HCT116 (cell line): ENCODE measurements around the gene POFUT1. TPM values are rescaled to one million over a fixed set of nuclear protein-coding genes. Genes with fewer than 3 reads are reported as not detected.

ENCODE experiments used
- ATAC-seq: fragments of 200-7000 bp; cut with Tn5 transposase; 2 replicates; pipeline ENCODE4 v1.9.1; 2020; ENCODE audit warnings: mild to moderate bottlenecking, moderate library complexity
- BruUV-seq: library from RNA; stranded (reverse); fragments of 400-500 nt; replicated peaks from 2 replicates; lab custom pipeline; 2021; lab: Mats Ljungman, UMichigan
- CTCF ChIA-PET: fragments of 300-600 bp; sonication (Branson Sonifier 250); formaldehyde crosslinking; loops from one replicate; lab custom pipeline; 2021; ENCODE audit warnings: antibody characterized with exemption; lab: Charles Lee
- POLR2A ChIA-PET: fragments of 300-600, 350-600 bp; sonication (Branson Sonifier 250); formaldehyde crosslinking; loops from one replicate; lab custom pipeline; 2021; ENCODE audit warnings: antibody characterized with exemption; lab: Charles Lee
- RAD21 ChIA-PET, 2 experiments: fragments of 300-600 bp; sonication (Branson Sonifier 250); formaldehyde crosslinking; loops; one replicate each; lab custom pipeline; 2023; ENCODE audit warnings: low total read pairs in 2 of 2; ENCODE audit not compliant: uncharacterized antibody in 2 of 2, unreplicated experiment in 2 of 2, low non-redundant PET in 1 of 2; lab: Charles Lee
- DNase-seq: peaks from one replicate; pipeline ENCODE4 v3.0.0-alpha.2; 2010; ENCODE audit warnings: low read depth, low spot score
- H2AFZ ChIP-seq: fragments of 200-600 bp; shearing (Covaris generic), sonication (generic); 2 replicates; pipeline ENCODE4 v1.6.1; 2017; ENCODE audit warnings: low read depth, mixed run types, mixed read lengths, antibody characterized with exemption, low read length; ENCODE audit not compliant: poor library complexity, severe bottlenecking
- H3K27ac ChIP-seq: 2 replicates; pipeline ENCODE4 v1.5.1; 2012; ENCODE audit warnings: low read depth, low read length
- H3K27me3 ChIP-seq: fragments of 200-600 bp; sonication (generic); 2 replicates; pipeline ENCODE4 v1.6.1; 2016; ENCODE audit warnings: mixed run types, low read length, mixed read lengths; ENCODE audit not compliant: insufficient read depth
- H3K36me3 ChIP-seq, 2 experiments: fragments of 200-500 bp in 1 of 2; fragments of 200-600 bp in 1 of 2; sonication (Bioruptor generic) in 1 of 2; sonication (generic) in 1 of 2; 2 replicates each; pipeline versions ENCODE4 v1.5.1 to v1.6.1; 2014 to 2016; ENCODE audit warnings: low read length in 2 of 2, inconsistent platforms in 1 of 2, mixed read lengths in 1 of 2, mixed run types in 1 of 2; ENCODE audit not compliant: insufficient read depth in 2 of 2, control insufficient read depth in 1 of 2
- H3K4me1 ChIP-seq, 2 experiments: fragments of 200-600 bp in 1 of 2; sonication (generic) in 1 of 2; 2 replicates each; pipeline versions ENCODE4 v1.5.1 to v1.6.1; 2012 to 2017; ENCODE audit warnings: low read length in 2 of 2, inconsistent platforms in 1 of 2, mild to moderate bottlenecking in 1 of 2, mixed read lengths in 1 of 2, mixed run types in 1 of 2, moderate library complexity in 1 of 2; ENCODE audit not compliant: insufficient read depth in 2 of 2, control insufficient read depth in 1 of 2
- H3K4me2 ChIP-seq: fragments of 200-600 bp; sonication (generic); 2 replicates; pipeline ENCODE4 v1.6.1; 2017; ENCODE audit warnings: mixed run types, low read length, mixed read lengths
- H3K4me3 ChIP-seq, 2 experiments: fragments of 200-600 bp in 1 of 2; sonication (generic) in 1 of 2; replicated peaks in 1 of 2; 2 replicates each; pipeline ENCODE4 v1.5.1; 2011 to 2016; ENCODE audit warnings: low read length in 2 of 2, control low read depth in 1 of 2, low read depth in 1 of 2, mild to moderate bottlenecking in 1 of 2, mixed read lengths in 1 of 2, mixed run types in 1 of 2
- H3K79me2 ChIP-seq: fragments of 200-600 bp; sonication (generic); 2 replicates; pipeline ENCODE4 v1.6.1; 2017; ENCODE audit warnings: mild to moderate bottlenecking, mixed run types, low read length, moderate library complexity, mixed read lengths; ENCODE audit not compliant: insufficient read depth
- H3K9ac ChIP-seq: fragments of 200-600 bp; sonication (generic); 2 replicates; pipeline ENCODE4 v1.6.1; 2016; ENCODE audit warnings: low read length, mixed read lengths
- H3K9me2 ChIP-seq: fragments of 200-600 bp; sonication (generic), shearing (Covaris generic); 2 replicates; pipeline ENCODE4 v1.6.1; 2017; ENCODE audit warnings: mixed run types, mild to moderate bottlenecking, moderate library complexity; ENCODE audit not compliant: insufficient read depth
- H3K9me3 ChIP-seq, 2 experiments: fragments of 200-500 bp in 1 of 2; fragments of 200-600 bp in 1 of 2; sonication (Bioruptor generic) in 1 of 2; sonication (generic) in 1 of 2; 2 replicates each; pipeline ENCODE4 v1.6.1; 2014 to 2017; ENCODE audit warnings: low read length in 2 of 2, mixed read lengths in 2 of 2, inconsistent platforms in 1 of 2, low read depth in 1 of 2, mild to moderate bottlenecking in 1 of 2, mixed run types in 1 of 2, moderate library complexity in 1 of 2; ENCODE audit not compliant: control insufficient read depth in 1 of 2, insufficient read depth in 1 of 2
- H4K20me1 ChIP-seq: fragments of 200-600 bp; sonication (generic), shearing (Covaris generic); 2 replicates; pipeline ENCODE4 v1.6.1; 2017; ENCODE audit warnings: mixed run types, mild to moderate bottlenecking, moderate library complexity; ENCODE audit not compliant: insufficient read depth
- CBX3 ChIP-seq: IDR thresholded peaks from 2 replicates; pipeline ENCODE4 v1.6.1; 2012; ENCODE audit warnings: low read depth
- CEBPB ChIP-seq: IDR thresholded peaks from 2 replicates; pipeline ENCODE4 v1.6.1; 2012; ENCODE audit warnings: low read depth
- EGR1 ChIP-seq: IDR thresholded peaks from 2 replicates; pipeline ENCODE4 v1.6.1; 2012; ENCODE audit warnings: low read depth
- ELF1 ChIP-seq: IDR thresholded peaks from 2 replicates; pipeline ENCODE4 v1.6.1; 2012; ENCODE audit warnings: low read depth, borderline replicate concordance
- EZH2phosphoT487 ChIP-seq: fragments of 200-600 bp; IDR thresholded peaks from 2 replicates; pipeline ENCODE4 v1.6.1; 2018; ENCODE audit warnings: antibody characterized with exemption, borderline replicate concordance
- FOSL1 ChIP-seq: IDR thresholded peaks from 2 replicates; pipeline ENCODE4 v1.6.1; 2012; ENCODE audit warnings: low read depth
- POLR2A ChIP-seq: IDR thresholded peaks from 2 replicates; pipeline ENCODE4 v1.7.0; 2011; ENCODE audit warnings: borderline replicate concordance; ENCODE audit not compliant: insufficient read depth, insufficient read length; ENCODE audit errors: extremely low read depth
- RAD21 ChIP-seq: IDR thresholded peaks from 2 replicates; pipeline ENCODE4 v1.6.1; 2012; ENCODE audit warnings: low read depth, mild to moderate bottlenecking
- SIN3A ChIP-seq: IDR thresholded peaks from 2 replicates; pipeline ENCODE4 v1.6.1; 2012; ENCODE audit warnings: low read depth
- SP1 ChIP-seq: IDR thresholded peaks from 2 replicates; pipeline ENCODE4 v1.6.1; 2012; ENCODE audit warnings: low read depth
- SRF ChIP-seq: IDR thresholded peaks from 2 replicates; pipeline ENCODE4 v1.6.1; 2012; ENCODE audit warnings: low read depth
- TCF7L2 ChIP-seq: IDR thresholded peaks from 2 replicates; pipeline ENCODE4 v1.7.0; 2011; ENCODE audit warnings: borderline replicate concordance, inconsistent platforms; ENCODE audit not compliant: insufficient read depth, insufficient read length; ENCODE audit errors: extremely low read depth
- YY1 ChIP-seq: IDR thresholded peaks from 2 replicates; pipeline ENCODE4 v1.6.1; 2011; ENCODE audit warnings: low read length, low read depth, moderate library complexity, mild to moderate bottlenecking; ENCODE audit not compliant: insufficient replicate concordance; ENCODE audit errors: extremely low read depth
- ZFX ChIP-seq: fragments of 450-650 bp; IDR thresholded peaks from 2 replicates; pipeline ENCODE4 v1.6.1; 2017
- ZNF274 ChIP-seq: fragments of 200-500 bp; sonication (Bioruptor generic); IDR thresholded peaks from 2 replicates; pipeline ENCODE4 v1.6.1; 2014; ENCODE audit warnings: mild to moderate bottlenecking, low read depth, low read length, inconsistent platforms
- intact Hi-C: fragments of 100-400 bp; cut with micrococcal nuclease; formaldehyde crosslinking; loops from 2 replicates; pipeline ENCODE4 v1.10.0; 2022
- total RNA-seq: library from RNA; stranded (reverse); gene quantifications from one replicate; pipeline ENCODE4 v1.2.1, GENCODE V29; 2021; ENCODE audit not compliant: unreplicated experiment
- TF ChIP-seq, protein P1 (sequence below): IDR thresholded peaks from 2 replicates; pipeline ENCODE4 v1.6.1; 2012; ENCODE audit warnings: low read depth
- TF ChIP-seq, protein P2 (sequence below), 3 experiments: fragments of 200-600 bp in 1 of 3; sonication (generic) in 1 of 3; IDR thresholded peaks in 2 of 3; conservative IDR thresholded peaks in 1 of 3; 2 replicates each; pipeline ENCODE4 v1.5.1; 2012 to 2017; ENCODE audit warnings: low read depth in 2 of 3, low read length in 2 of 3, antibody characterized with exemption in 1 of 3, borderline replicate concordance in 1 of 3, control low read depth in 1 of 3, mild to moderate bottlenecking in 1 of 3, mixed read lengths in 1 of 3, mixed run types in 1 of 3, moderate library complexity in 1 of 3; ENCODE audit not compliant: insufficient read depth in 1 of 3
- TF ChIP-seq, protein P3 (sequence below): IDR thresholded peaks from 2 replicates; pipeline ENCODE4 v1.6.1; 2012
- TF ChIP-seq, protein P4 (sequence below): IDR thresholded peaks from 2 replicates; pipeline ENCODE4 v1.6.1; 2012

The POFUT1 gene
- total RNA-seq, 1 experiment from 2014 or later, result 34.5 TPM

DNA sequence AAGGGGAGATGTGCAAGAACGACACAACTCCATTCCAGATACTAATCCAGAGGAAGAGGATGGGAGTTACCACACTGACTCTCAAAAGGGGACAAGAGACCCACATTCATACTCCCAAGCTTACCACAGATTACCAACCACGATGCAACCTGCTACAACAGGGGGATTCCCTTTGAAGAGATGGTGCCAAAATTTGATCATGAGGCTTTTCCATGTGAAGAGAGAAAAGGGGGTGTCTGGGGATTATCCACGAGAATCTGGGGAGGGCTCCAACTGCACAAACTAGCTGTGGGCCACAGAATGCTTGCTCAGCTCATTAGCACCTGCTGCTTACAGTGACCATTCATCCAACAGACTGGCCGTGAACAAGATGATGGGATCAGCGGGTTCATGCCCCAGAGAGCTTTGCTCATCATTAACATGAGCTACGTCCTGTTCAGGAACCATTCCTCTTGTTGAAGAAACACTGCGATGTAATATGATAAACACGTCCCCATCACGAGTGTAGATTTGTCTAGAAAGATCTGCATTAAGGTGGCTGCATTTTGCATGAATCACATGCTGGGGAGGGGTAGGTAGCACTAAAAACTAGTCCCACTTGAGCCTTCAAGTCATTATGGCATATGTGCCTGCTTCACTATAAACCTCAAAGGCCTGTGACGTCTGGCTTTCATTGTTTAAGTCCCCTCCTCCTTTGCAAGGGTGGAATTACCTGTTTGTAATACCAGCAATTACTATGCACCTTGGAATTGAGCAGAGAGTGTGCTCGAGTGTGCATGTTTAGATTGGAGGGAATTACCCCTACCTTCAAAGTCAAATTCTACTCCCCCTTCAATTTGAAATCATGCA lies 4.1 kb upstream of the POFUT1 start:
- Histone ChIP-seq H3K36me3 (peaks cover 14 to 42% of the 10 kb centered on the region in 2 experiments; a peak in 3 of 4 replicates), H3K79me2 (peaks cover 96% of the 10 kb centered on the region), H3K9me3 (no peaks in the 10 kb centered on the region), H3K4me1 (peaks cover 2 to 19% of the 10 kb centered on the region in 2 experiments; a peak in 3 of 4 replicates), H3K27ac (no peak overlapping the region), H3K27me3 (no peaks in the 10 kb centered on the region), H3K9ac (no peak overlapping the region), H4K20me1 (peaks cover 8% of the 10 kb centered on the region; the same call in 1 of the 2 replicates), H3K9me2 (no peaks in the 10 kb centered on the region), H3K4me3 (no peak overlapping the region), H3K4me2 (no peak overlapping the region), H2AFZ (no peak overlapping the region)
- ChIA-PET CTCF (no interaction called here), POLR2A (no interaction called here), RAD21 (no interaction called here)
- TF ChIP-seq, protein P1, sequence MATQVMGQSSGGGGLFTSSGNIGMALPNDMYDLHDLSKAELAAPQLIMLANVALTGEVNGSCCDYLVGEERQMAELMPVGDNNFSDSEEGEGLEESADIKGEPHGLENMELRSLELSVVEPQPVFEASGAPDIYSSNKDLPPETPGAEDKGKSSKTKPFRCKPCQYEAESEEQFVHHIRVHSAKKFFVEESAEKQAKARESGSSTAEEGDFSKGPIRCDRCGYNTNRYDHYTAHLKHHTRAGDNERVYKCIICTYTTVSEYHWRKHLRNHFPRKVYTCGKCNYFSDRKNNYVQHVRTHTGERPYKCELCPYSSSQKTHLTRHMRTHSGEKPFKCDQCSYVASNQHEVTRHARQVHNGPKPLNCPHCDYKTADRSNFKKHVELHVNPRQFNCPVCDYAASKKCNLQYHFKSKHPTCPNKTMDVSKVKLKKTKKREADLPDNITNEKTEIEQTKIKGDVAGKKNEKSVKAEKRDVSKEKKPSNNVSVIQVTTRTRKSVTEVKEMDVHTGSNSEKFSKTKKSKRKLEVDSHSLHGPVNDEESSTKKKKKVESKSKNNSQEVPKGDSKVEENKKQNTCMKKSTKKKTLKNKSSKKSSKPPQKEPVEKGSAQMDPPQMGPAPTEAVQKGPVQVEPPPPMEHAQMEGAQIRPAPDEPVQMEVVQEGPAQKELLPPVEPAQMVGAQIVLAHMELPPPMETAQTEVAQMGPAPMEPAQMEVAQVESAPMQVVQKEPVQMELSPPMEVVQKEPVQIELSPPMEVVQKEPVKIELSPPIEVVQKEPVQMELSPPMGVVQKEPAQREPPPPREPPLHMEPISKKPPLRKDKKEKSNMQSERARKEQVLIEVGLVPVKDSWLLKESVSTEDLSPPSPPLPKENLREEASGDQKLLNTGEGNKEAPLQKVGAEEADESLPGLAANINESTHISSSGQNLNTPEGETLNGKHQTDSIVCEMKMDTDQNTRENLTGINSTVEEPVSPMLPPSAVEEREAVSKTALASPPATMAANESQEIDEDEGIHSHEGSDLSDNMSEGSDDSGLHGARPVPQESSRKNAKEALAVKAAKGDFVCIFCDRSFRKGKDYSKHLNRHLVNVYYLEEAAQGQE, result no peak
- TF ChIP-seq TCF7L2, result no peak
- TF ChIP-seq CEBPB, result no peak
- TF ChIP-seq EGR1, result no peak
- TF ChIP-seq SP1, result no peak
- TF ChIP-seq EZH2phosphoT487, result no peak
- no peak for TF ChIP-seq FOSL1
- TF ChIP-seq ZNF274, result no peak
- TF ChIP-seq ZFX, result no peak
- TF ChIP-seq, protein P2, sequence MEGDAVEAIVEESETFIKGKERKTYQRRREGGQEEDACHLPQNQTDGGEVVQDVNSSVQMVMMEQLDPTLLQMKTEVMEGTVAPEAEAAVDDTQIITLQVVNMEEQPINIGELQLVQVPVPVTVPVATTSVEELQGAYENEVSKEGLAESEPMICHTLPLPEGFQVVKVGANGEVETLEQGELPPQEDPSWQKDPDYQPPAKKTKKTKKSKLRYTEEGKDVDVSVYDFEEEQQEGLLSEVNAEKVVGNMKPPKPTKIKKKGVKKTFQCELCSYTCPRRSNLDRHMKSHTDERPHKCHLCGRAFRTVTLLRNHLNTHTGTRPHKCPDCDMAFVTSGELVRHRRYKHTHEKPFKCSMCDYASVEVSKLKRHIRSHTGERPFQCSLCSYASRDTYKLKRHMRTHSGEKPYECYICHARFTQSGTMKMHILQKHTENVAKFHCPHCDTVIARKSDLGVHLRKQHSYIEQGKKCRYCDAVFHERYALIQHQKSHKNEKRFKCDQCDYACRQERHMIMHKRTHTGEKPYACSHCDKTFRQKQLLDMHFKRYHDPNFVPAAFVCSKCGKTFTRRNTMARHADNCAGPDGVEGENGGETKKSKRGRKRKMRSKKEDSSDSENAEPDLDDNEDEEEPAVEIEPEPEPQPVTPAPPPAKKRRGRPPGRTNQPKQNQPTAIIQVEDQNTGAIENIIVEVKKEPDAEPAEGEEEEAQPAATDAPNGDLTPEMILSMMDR (IDR thresholded peaks at IDR 0.05 in 2 of 3, conservative IDR thresholded peaks at IDR 0.05 in 1 of 3; ENCODE audit: borderline replicate concordance in 1 of 3, insufficient read depth in 1 of 3, low read depth in 2 of 3, low read length in 2 of 3), result no peak
- TF ChIP-seq YY1, result no peak
- TF ChIP-seq POLR2A, result no peak
- TF ChIP-seq, protein P3, sequence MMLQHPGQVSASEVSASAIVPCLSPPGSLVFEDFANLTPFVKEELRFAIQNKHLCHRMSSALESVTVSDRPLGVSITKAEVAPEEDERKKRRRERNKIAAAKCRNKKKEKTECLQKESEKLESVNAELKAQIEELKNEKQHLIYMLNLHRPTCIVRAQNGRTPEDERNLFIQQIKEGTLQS, result no peak
- TF ChIP-seq SRF, result no peak
- TF ChIP-seq, protein P4, sequence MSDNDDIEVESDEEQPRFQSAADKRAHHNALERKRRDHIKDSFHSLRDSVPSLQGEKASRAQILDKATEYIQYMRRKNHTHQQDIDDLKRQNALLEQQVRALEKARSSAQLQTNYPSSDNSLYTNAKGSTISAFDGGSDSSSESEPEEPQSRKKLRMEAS, result no peak
- TF ChIP-seq ELF1, result no peak
- TF ChIP-seq SIN3A, result no peak
- no peak for TF ChIP-seq RAD21
- TF ChIP-seq CBX3, result no peak
- ATAC-seq, result no peak
- BruUV-seq, result no TSS peak
- no peak for DNase-seq
- intact Hi-C loops, result no loop called here
